IMR-90 (cell line): ENCODE measurements around the gene MAML3. TPM values are rescaled to one million over a fixed set of nuclear protein-coding genes. Genes with fewer than 3 reads are reported as not detected.

ENCODE experiments used
- ATAC-seq: fragments of 200-7000 bp; cut with Tn5 transposase; 2 replicates; pipeline ENCODE4 v1.9.1; 2020; ENCODE audit warnings: low read depth, mild to moderate bottlenecking, moderate library complexity
- BruUV-seq: library from RNA; stranded (reverse); fragments of 400-500 nt; replicated peaks from 2 replicates; lab custom pipeline; 2021; lab: Mats Ljungman, UMichigan
- CTCF ChIA-PET: fragments of 300-600 bp; formaldehyde crosslinking; extraction: SDS; loops from one replicate; lab custom pipeline; 2021; ENCODE audit warnings: antibody characterized with exemption; lab: Yijun Ruan, JAX
- POLR2A ChIA-PET: fragments of 300-600 bp; sonication (Branson Sonifier 250); formaldehyde crosslinking; loops from one replicate; lab custom pipeline; 2022; ENCODE audit warnings: antibody characterized with exemption; ENCODE audit not compliant: unreplicated experiment; lab: Charles Lee
- DNase-seq: peaks from one replicate; pipeline ENCODE4 v3.0.0; 2013
- H2AFZ ChIP-seq: replicated peaks from 2 replicates; pipeline ENCODE3; 2013; ENCODE audit warnings: low read length, mild to moderate bottlenecking; ENCODE audit not compliant: poor library complexity
- H2AK5ac ChIP-seq: 2 replicates; pipeline ENCODE4 v1.6.1; 2013; ENCODE audit warnings: low read depth, low read length, inconsistent platforms
- H2AK9ac ChIP-seq: replicated peaks from 2 replicates; pipeline ENCODE3; 2013; ENCODE audit warnings: mild to moderate bottlenecking, low read depth, low read length, moderate library complexity; ENCODE audit not compliant: poor library complexity
- H2BK120ac ChIP-seq: 2 replicates; pipeline ENCODE4 v1.6.1; 2013; ENCODE audit warnings: low read depth, low read length, inconsistent platforms
- H2BK15ac ChIP-seq: 3 replicates; pipeline ENCODE4 v1.6.1; 2013; ENCODE audit warnings: low read depth, low read length, inconsistent platforms
- H2BK20ac ChIP-seq: 2 replicates; pipeline ENCODE4 v1.6.1; 2013; ENCODE audit warnings: low read depth, mild to moderate bottlenecking, inconsistent platforms, low read length, moderate library complexity
- H2BK5ac ChIP-seq: 2 replicates; pipeline ENCODE4 v1.6.1; 2013; ENCODE audit warnings: mild to moderate bottlenecking, low read depth, low read length, inconsistent platforms; ENCODE audit not compliant: poor library complexity, severe bottlenecking
- H3K14ac ChIP-seq: replicated peaks from 2 replicates; pipeline ENCODE4 v1.6.1; 2013; ENCODE audit warnings: low read depth, low read length, inconsistent platforms
- H3K18ac ChIP-seq: 2 replicates; pipeline ENCODE4 v1.6.1; 2013; ENCODE audit warnings: low read depth, low read length, control low read depth
- H3K23ac ChIP-seq: 2 replicates; pipeline ENCODE4 v1.6.1; 2013; ENCODE audit warnings: low read depth, low read length, inconsistent platforms
- H3K27ac ChIP-seq: 2 replicates; pipeline ENCODE4 v1.5.1; 2013; ENCODE audit warnings: mild to moderate bottlenecking, control low read depth, low read length; ENCODE audit not compliant: insufficient read depth
- H3K27me3 ChIP-seq: 2 replicates; pipeline ENCODE4 v1.6.1; 2013; ENCODE audit warnings: low read length; ENCODE audit not compliant: control insufficient read depth, insufficient read depth
- H3K36me3 ChIP-seq: 2 replicates; pipeline ENCODE4 v1.6.1; 2013; ENCODE audit warnings: low read length, mixed read lengths; ENCODE audit not compliant: control insufficient read depth, insufficient read depth
- H3K4ac ChIP-seq: 2 replicates; pipeline ENCODE4 v1.6.1; 2013; ENCODE audit warnings: low read depth, low read length, inconsistent platforms
- H3K4me1 ChIP-seq: 2 replicates; pipeline ENCODE4 v1.6.1; 2013; ENCODE audit warnings: low read length, mixed read lengths; ENCODE audit not compliant: control insufficient read depth, insufficient read depth
- H3K4me2 ChIP-seq: 2 replicates; pipeline ENCODE4 v1.6.1; 2013; ENCODE audit warnings: low read depth, mild to moderate bottlenecking, control low read depth, low read length, moderate library complexity
- H3K4me3 ChIP-seq: 2 replicates; pipeline ENCODE4 v1.5.1; 2013; ENCODE audit warnings: low read depth, mild to moderate bottlenecking, control low read depth, low read length, moderate library complexity; ENCODE audit not compliant: insufficient read depth
- H3K56ac ChIP-seq: 2 replicates; pipeline ENCODE4 v1.6.1; 2013; ENCODE audit warnings: low read length, inconsistent platforms; ENCODE audit not compliant: insufficient read depth; ENCODE audit errors: extremely low read depth
- H3K79me1 ChIP-seq, 2 experiments: 2 replicates each; pipeline ENCODE4 v1.6.1; 2013; ENCODE audit warnings: low read length in 2 of 2, inconsistent platforms in 1 of 2, low read depth in 1 of 2
- H3K9ac ChIP-seq: 2 replicates; pipeline ENCODE4 v1.6.1; 2013; ENCODE audit warnings: low read depth, low read length, control low read depth
- H3K9me1 ChIP-seq: 2 replicates; pipeline ENCODE4 v1.6.1; 2013; ENCODE audit warnings: low read length, inconsistent platforms; ENCODE audit not compliant: insufficient read depth
- H3K9me3 ChIP-seq: 2 replicates; pipeline ENCODE4 v1.6.1; 2013; ENCODE audit warnings: low read length; ENCODE audit not compliant: control insufficient read depth, insufficient read depth
- H4K20me1 ChIP-seq: 2 replicates; pipeline ENCODE4 v1.6.1; 2013; ENCODE audit warnings: low read length, inconsistent platforms; ENCODE audit not compliant: insufficient read depth
- H4K5ac ChIP-seq: 2 replicates; pipeline ENCODE4 v1.6.1; 2013; ENCODE audit warnings: mild to moderate bottlenecking, low read depth, low read length, control low read depth
- H4K8ac ChIP-seq, 2 experiments: 2 replicates each; pipeline ENCODE4 v1.6.1; 2013; ENCODE audit warnings: low read depth in 2 of 2, low read length in 2 of 2, control low read depth in 1 of 2, inconsistent platforms in 1 of 2
- H4K91ac ChIP-seq: 2 replicates; pipeline ENCODE4 v1.6.1; 2013; ENCODE audit warnings: low read depth, low read length, inconsistent platforms; ENCODE audit not compliant: insufficient read depth
- BHLHE40 ChIP-seq: fragments of 150-350 bp; IDR thresholded peaks from 2 replicates; pipeline ENCODE4 v1.6.1; 2016; ENCODE audit warnings: mild to moderate bottlenecking, low read depth, low read length
- CEBPB ChIP-seq: IDR thresholded peaks from 2 replicates; pipeline ENCODE4 v1.6.1; 2012; ENCODE audit warnings: low read depth, low read length, improper control_type of control experiment
- CHD1 ChIP-seq: IDR thresholded peaks from 2 replicates; pipeline ENCODE4 v1.6.1; 2012; ENCODE audit warnings: low read depth, low read length, improper control_type of control experiment
- CTCF ChIP-seq: conservative IDR thresholded peaks from 2 replicates; pipeline ENCODE4 v1.5.1; 2012; ENCODE audit warnings: mild to moderate bottlenecking, low read depth, low read length, improper control_type of control experiment
- ELK1 ChIP-seq: fragments of 150-350 bp; IDR thresholded peaks from 2 replicates; pipeline ENCODE4 v1.6.1; 2016; ENCODE audit warnings: low read depth, mild to moderate bottlenecking, low read length, moderate library complexity, borderline replicate concordance
- FOS ChIP-seq: fragments of 150-350 bp; IDR thresholded peaks from 2 replicates; pipeline ENCODE4 v1.6.1; 2016; ENCODE audit warnings: low read depth, low read length
- MAFK ChIP-seq: IDR thresholded peaks from 2 replicates; pipeline ENCODE4 v1.6.1; 2012; ENCODE audit warnings: low read depth, low read length, improper control_type of control experiment
- MAZ ChIP-seq: IDR thresholded peaks from 2 replicates; pipeline ENCODE4 v1.6.1; 2012; ENCODE audit warnings: low read depth, mild to moderate bottlenecking, low read length, improper control_type of control experiment, moderate library complexity, borderline replicate concordance
- MXI1 ChIP-seq: IDR thresholded peaks from 2 replicates; pipeline ENCODE4 v1.6.1; 2012; ENCODE audit warnings: low read depth, mild to moderate bottlenecking, low read length, moderate library complexity, borderline replicate concordance
- NFE2L2 ChIP-seq: fragments of 150-350 bp; IDR thresholded peaks from 2 replicates; pipeline ENCODE4 v1.6.1; 2016; ENCODE audit warnings: low read depth, mild to moderate bottlenecking, low read length
- POLR2A ChIP-seq: IDR thresholded peaks from 2 replicates; pipeline ENCODE4 v1.6.1; 2012; ENCODE audit warnings: mild to moderate bottlenecking, low read depth, low read length
- RAD21 ChIP-seq: IDR thresholded peaks from 2 replicates; pipeline ENCODE4 v1.6.1; 2012; ENCODE audit warnings: low read length, improper control_type of control experiment
- RCOR1 ChIP-seq: IDR thresholded peaks from 2 replicates; pipeline ENCODE4 v1.6.1; 2012; ENCODE audit warnings: mild to moderate bottlenecking, low read length, improper control_type of control experiment; ENCODE audit not compliant: insufficient replicate concordance
- RFX5 ChIP-seq: IDR thresholded peaks from 2 replicates; pipeline ENCODE4 v1.8.0; 2012; ENCODE audit warnings: low read depth, mild to moderate bottlenecking, low read length, moderate library complexity
- SMC3 ChIP-seq: fragments of 150-350 bp; IDR thresholded peaks from 2 replicates; pipeline ENCODE4 v1.6.1; 2016; ENCODE audit warnings: low read depth, mild to moderate bottlenecking, antibody characterized with exemption, low read length, moderate library complexity
- USF2 ChIP-seq: fragments of 150-350 bp; IDR thresholded peaks from 2 replicates; pipeline ENCODE4 v1.6.1; 2017; ENCODE audit warnings: mild to moderate bottlenecking, antibody characterized with exemption, low read length, low read depth
- WGBS, 2 experiments: methylation state at CpG; one replicate each; pipeline versions ENCODE4 v1.1.5 to v1.1.7; 2013; ENCODE audit warnings: missing lambda C conversion rate in 2 of 2; ENCODE audit not compliant: insufficient read length in 1 of 2; ENCODE audit errors: extremely low coverage in 2 of 2; 5-methylcytosine and 5-hydroxymethylcytosine counted together
- dilution Hi-C: fragments of 300-500 bp; cut with HindIII; formaldehyde crosslinking; loops from one replicate; pipeline ENCODE4 v1.14.3; 2018; ENCODE audit warnings: low sequenced_read_pairs; ENCODE audit not compliant: unreplicated experiment
- in situ Hi-C: fragments of 300-500 bp; cut with MboI; formaldehyde crosslinking; loops from 3 replicates; pipeline ENCODE4 v1.14.3; 2019; ENCODE audit warnings: low sequenced_read_pairs, inconsistent platforms, mixed read lengths
- intact Hi-C: fragments of 100-400 bp; cut with micrococcal nuclease; formaldehyde crosslinking; loops from 2 replicates; pipeline ENCODE4 v1.10.0; 2022
- polyA plus RNA-seq, 3 experiments: library from polyadenylated mRNA; depleted of rRNA; stranded (reverse); fragments of >200 nt; gene quantifications; 2 replicates each; pipeline ENCODE4 v1.2.3, GENCODE V29; 2012; ENCODE audit warnings: low replicate concordance in 1 of 3
- total RNA-seq: library from RNA; depleted of rRNA; stranded (reverse); fragments of >200 nt; gene quantifications from 2 replicates; pipeline ENCODE4 v1.2.3, GENCODE V29; 2012

Gene MAML3
- total and polyA plus RNA-seq, 2 of the 4 experiments (the other 2 are of a cell fraction), result 0.90 to 1.7 TPM

- ATAC-seq (no peak), DNase-seq (no peak)
- Histone ChIP-seq H4K8ac (no peak overlapping the region), H2BK5ac (no peak overlapping the region), H3K14ac (no peak overlapping the region), H2AK9ac (no peak overlapping the region), H3K79me1 (0 out of 4 replicates have a peak, but pooled peaks cover 0 to 5% of the 10 kb centered on the region in 2 experiments), H3K4ac (no peak overlapping the region; the same call in 1 of the 2 replicates), H2BK20ac (no peak overlapping the region), H3K4me3 (no peak overlapping the region), H2BK15ac (no peak overlapping the region), H2BK120ac (no peak overlapping the region), H3K56ac (no peak overlapping the region), H3K27me3 (no peaks in the 10 kb centered on the region), H3K36me3 (no peaks in the 10 kb centered on the region), H3K23ac (no peak overlapping the region), H4K91ac (peak overlapping the region; percentile 7; the same call in 1 of the 2 replicates), H3K9me3 (no peaks in the 10 kb centered on the region), H4K5ac (peak overlapping the region; percentile 37; the same call in 1 of the 2 replicates), H3K4me2 (no peak overlapping the region), H2AK5ac (0 out of 2 replicates have a peak overlapping the region, but pooled peaks have one; percentile 3), H3K9ac (no peak overlapping the region), H3K9me1 (peaks cover 6% of the 10 kb centered on the region; the same call in 1 of the 2 replicates), H4K20me1 (no peaks in the 10 kb centered on the region), H3K18ac (peak overlapping the region; percentile 73; the same call in 1 of the 2 replicates), H2AFZ (no peak overlapping the region), H3K27ac (no peak overlapping the region), H3K4me1 (peaks cover 14% of the 10 kb centered on the region)
- CTCF ChIA-PET, result interaction anchor here (0.7 kb wide), 1 partner anchor 333 kb away, joined by 3 read pairs; no protein-coding TSS in a partner anchor
- TF ChIP-seq RCOR1, result no peak
- TF ChIP-seq BHLHE40, result no peak
- TF ChIP-seq ELK1, result no peak
- no peak for TF ChIP-seq CEBPB
- no peak for TF ChIP-seq USF2
- no peak for TF ChIP-seq POLR2A
- TF ChIP-seq MXI1, result no peak
- no peak for TF ChIP-seq SMC3
- TF ChIP-seq RAD21, result no peak
- TF ChIP-seq CHD1, result no peak
- no peak for TF ChIP-seq RFX5
- no peak for TF ChIP-seq FOS
- no peak for TF ChIP-seq MAZ
- TF ChIP-seq MAFK, result no peak
- no peak for TF ChIP-seq CTCF
- TF ChIP-seq NFE2L2, result no peak
- in situ Hi-C loops, result no loop called here
- no CpG with 5 or more reads among the region's 2 CpGs for WGBS, 2 experiments
- dilution Hi-C loops, result no loop called here
- POLR2A ChIA-PET, result no interaction called here
- intact Hi-C loops, result no loop called here
- no TSS peak for BruUV-seq
Observed at GRCh38 chr4:139915037-139915436, 238.9 kb downstream of the MAML3 start.
